GM23338 (cell line): Measurements from ENCODE around the gene SETBP1. TPM values are rescaled to one million over a fixed set of nuclear protein-coding genes. Genes with fewer than 3 reads are reported as not detected.

ENCODE experiments used
- ATAC-seq: fragments of 200-7000 bp; cut with Tn5 transposase; 3 replicates; pipeline ENCODE4 v1.9.1; 2020
- DNase-seq: peaks from one replicate; pipeline ENCODE4 v3.0.0-alpha.2; 2015; ENCODE audit warnings: low spot score
- H2AFZ ChIP-seq: fragments of 200-600 bp; sonication (generic); 2 replicates; pipeline ENCODE4 v1.8.0; 2016; ENCODE audit warnings: antibody characterized with exemption, mild to moderate bottlenecking, moderate library complexity
- H3F3A ChIP-seq: fragments of 200-600 bp; sonication (generic); replicated peaks from 2 replicates; pipeline ENCODE4 v1.8.0; 2017; ENCODE audit warnings: antibody characterized with exemption, mixed run types, low read depth
- H3K27ac ChIP-seq: fragments of 200-600 bp; sonication (generic); 2 replicates; pipeline ENCODE4 v1.6.1; 2016; ENCODE audit warnings: low read depth
- H3K27me3 ChIP-seq: fragments of 200-600 bp; sonication (generic); 2 replicates; pipeline ENCODE4 v1.8.0; 2016; ENCODE audit warnings: mild to moderate bottlenecking, mixed run types, moderate library complexity; ENCODE audit not compliant: insufficient read depth
- H3K36me3 ChIP-seq: fragments of 200-600 bp; sonication (generic); 2 replicates; pipeline ENCODE4 v1.8.0; 2016; ENCODE audit warnings: mild to moderate bottlenecking; ENCODE audit not compliant: insufficient read depth
- H3K4me1 ChIP-seq: fragments of 200-600 bp; sonication (generic); 2 replicates; pipeline ENCODE4 v1.8.0; 2016; ENCODE audit warnings: mild to moderate bottlenecking, moderate library complexity; ENCODE audit not compliant: insufficient read depth
- H3K4me2 ChIP-seq: fragments of 200-600 bp; sonication (generic); 2 replicates; pipeline ENCODE4 v1.7.1; 2017; ENCODE audit warnings: mixed run types
- H3K4me3 ChIP-seq: fragments of 200-600 bp; sonication (generic); 2 replicates; pipeline ENCODE4 v1.6.1; 2016; ENCODE audit warnings: mixed run types
- H3K79me2 ChIP-seq: fragments of 200-600 bp; sonication (generic); replicated peaks from 2 replicates; pipeline ENCODE4 v1.8.0; 2017; ENCODE audit warnings: mild to moderate bottlenecking; ENCODE audit not compliant: insufficient read depth
- H3K9me2 ChIP-seq: fragments of 200-600 bp; sonication (generic); 2 replicates; pipeline ENCODE4 v1.8.0; 2017; ENCODE audit not compliant: insufficient read depth
- H4K20me1 ChIP-seq: fragments of 200-600 bp; sonication (generic); replicated peaks from 2 replicates; pipeline ENCODE4 v1.8.0; 2017; ENCODE audit warnings: mild to moderate bottlenecking; ENCODE audit not compliant: insufficient read depth
- H3K27ac Mint-ChIP-seq: 2 replicates; pipeline ENCODE4 v1.8.0; 2020; ENCODE audit warnings: inconsistent platforms, mild to moderate bottlenecking, moderate library complexity, mixed read lengths
- H3K27me3 Mint-ChIP-seq: 3 replicates; pipeline ENCODE4 v1.8.0; 2022; ENCODE audit warnings: low read depth, mild to moderate bottlenecking, moderate library complexity, mixed read lengths, inconsistent platforms; ENCODE audit not compliant: insufficient read depth, poor library complexity
- H3K36me3 Mint-ChIP-seq: 3 replicates; pipeline ENCODE4 v1.8.0; 2021; ENCODE audit warnings: low read depth, mild to moderate bottlenecking, inconsistent platforms, moderate library complexity, mixed read lengths
- H3K4me1 Mint-ChIP-seq: 3 replicates; pipeline ENCODE4 v1.8.0; 2020; ENCODE audit warnings: mild to moderate bottlenecking, inconsistent platforms, mixed read lengths
- H3K4me3 Mint-ChIP-seq: 3 replicates; pipeline ENCODE4 v1.8.0; 2021; ENCODE audit warnings: moderate library complexity, mild to moderate bottlenecking, inconsistent platforms, mixed read lengths
- H3K9me3 Mint-ChIP-seq: 3 replicates; pipeline ENCODE4 v1.8.0; 2020; ENCODE audit warnings: moderate library complexity, mild to moderate bottlenecking, inconsistent platforms, mixed read lengths
- CREB1 ChIP-seq: fragments of 250-450 bp; sonication (Bioruptor Pico); IDR thresholded peaks from 2 replicates; pipeline ENCODE4 v1.5.0; 2020; ENCODE audit warnings: low read depth, mild to moderate bottlenecking, moderate library complexity
- CTCF ChIP-seq, 2 experiments: fragments of 200-600 bp in 1 of 2; sonication (generic) in 1 of 2; conservative IDR thresholded peaks; 2 replicates each; pipeline versions ENCODE4 v1.5.1 to v1.6.1; 2016 to 2017; ENCODE audit warnings: antibody characterized with exemption in 2 of 2, low read depth in 2 of 2, mild to moderate bottlenecking in 2 of 2, moderate library complexity in 1 of 2
- EZH2 ChIP-seq: fragments of 200-600 bp; sonication (generic); IDR thresholded peaks from one replicate; pipeline ENCODE4 v1.8.0; 2017; ENCODE audit warnings: antibody characterized with exemption, mild to moderate bottlenecking, low read depth; ENCODE audit not compliant: unreplicated experiment
- EZH2phosphoT487 ChIP-seq: fragments of 200-600 bp; sonication (generic); IDR thresholded peaks from one replicate; pipeline ENCODE4 v1.8.1; 2018; ENCODE audit warnings: antibody characterized with exemption; ENCODE audit not compliant: unreplicated experiment
- JUNB ChIP-seq: IDR thresholded peaks from one replicate; pipeline ENCODE4 v1.6.1; 2016; ENCODE audit warnings: antibody characterized with exemption; ENCODE audit not compliant: unreplicated experiment
- NANOG ChIP-seq: IDR thresholded peaks from 2 replicates; pipeline ENCODE4 v1.6.1; 2016; ENCODE audit warnings: antibody characterized with exemption, borderline replicate concordance
- POLR2AphosphoS5 ChIP-seq: IDR thresholded peaks from 2 replicates; pipeline ENCODE4 v1.6.1; 2016; ENCODE audit warnings: antibody characterized with exemption, low read depth
- STAT1 ChIP-seq: IDR thresholded peaks from one replicate; pipeline ENCODE4 v1.6.1; 2016; ENCODE audit warnings: antibody characterized with exemption; ENCODE audit not compliant: unreplicated experiment
- ZNF114 ChIP-seq: fragments of 250-450 bp; sonication (Bioruptor Pico); IDR thresholded peaks from 2 replicates; pipeline ENCODE4 v1.5.0; 2020; ENCODE audit warnings: mild to moderate bottlenecking, moderate library complexity
- ZNF331 ChIP-seq: fragments of 250-450 bp; sonication (Bioruptor Pico); IDR thresholded peaks from 2 replicates; pipeline ENCODE4 v1.5.0; 2020; ENCODE audit warnings: low read depth, mild to moderate bottlenecking, moderate library complexity
- ZNF462 ChIP-seq: fragments of 250-450 bp; sonication (Bioruptor Pico); IDR thresholded peaks from 2 replicates; pipeline ENCODE4 v1.5.0; 2020; ENCODE audit warnings: mild to moderate bottlenecking, moderate library complexity
- polyA plus RNA-seq: library from polyadenylated mRNA; unstranded; fragments of >200 nt; fragmentation: Nextera tagmentation; extraction: Ambion mirVana; gene quantifications from 2 replicates; pipeline ENCODE4 v1.2.1, GENCODE V29; 2016
- total RNA-seq: library from RNA; depleted of rRNA; stranded (reverse); fragments of >200 nt; shearing (Covaris generic); gene quantifications from 2 replicates; pipeline ENCODE4 v1.2.3, GENCODE V29; 2014
- TF ChIP-seq, protein P1 (sequence below): IDR thresholded peaks from one replicate; pipeline ENCODE4 v1.6.1; 2018; ENCODE audit warnings: antibody characterized with exemption; ENCODE audit not compliant: unreplicated experiment
- TF ChIP-seq, protein P2 (sequence below): IDR thresholded peaks from 2 replicates; pipeline ENCODE4 v1.6.1; 2016; ENCODE audit warnings: antibody characterized with exemption

Gene SETBP1
- total and polyA plus RNA-seq, 2 experiments from 2014 or later, result 1.6 to 5.5 TPM

DNA sequence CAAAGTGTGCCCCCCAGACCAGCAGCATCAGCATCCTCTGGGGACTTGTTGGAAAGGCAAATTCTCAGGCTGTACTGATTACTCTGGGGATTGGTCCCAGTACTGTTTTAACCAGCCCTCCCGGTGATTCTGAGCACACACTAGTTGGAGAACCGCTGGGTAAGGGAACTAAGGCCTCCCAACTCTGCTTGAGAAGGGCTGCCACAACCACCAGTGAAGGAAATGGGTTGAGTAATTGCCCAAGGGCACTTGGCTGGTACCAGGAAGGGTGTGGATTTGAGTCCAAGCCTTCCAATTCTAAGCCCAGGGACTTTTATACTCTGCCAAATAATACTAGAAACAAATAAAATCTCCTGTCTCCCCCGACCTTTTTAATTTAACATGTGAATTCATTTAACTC, 219.9 kb downstream of the SETBP1 start:
- H3K79me2 ChIP-seq, result no peaks in the 10 kb centered on the region
- no peaks in the 10 kb centered on the region for H3K36me3 ChIP-seq
- Mint-ChIP-seq H3K36me3 (no peaks in the 10 kb centered on the region), H3K9me3 (no peaks in the 10 kb centered on the region; the same call in 2 of the 3 replicates), H3K27ac (no peak overlapping the region), H3K4me3 (no peak overlapping the region), H3K4me1 (peaks cover 7% of the 10 kb centered on the region), H3K27me3 (no peaks in the 10 kb centered on the region)
- H3K4me2 ChIP-seq, result no peak overlapping the region
- no peaks in the 10 kb centered on the region for H4K20me1 ChIP-seq
- no peak for ATAC-seq
- TF ChIP-seq ZNF462 (CRISPR knock-in tag) (no peak), EZH2 (no peak), CREB1 (CRISPR knock-in tag) (no peak), CTCF (conservative IDR thresholded peaks at IDR 0.05; ENCODE audit: low read depth in 2 of 2) (no peak), EZH2phosphoT487 (no peak), ZNF331 (CRISPR knock-in tag) (no peak), STAT1 (no peak), POLR2AphosphoS5 (no peak), ZNF114 (CRISPR knock-in tag) (no peak), JUNB (no peak), NANOG (no peak)
- TF ChIP-seq, protein P1, sequence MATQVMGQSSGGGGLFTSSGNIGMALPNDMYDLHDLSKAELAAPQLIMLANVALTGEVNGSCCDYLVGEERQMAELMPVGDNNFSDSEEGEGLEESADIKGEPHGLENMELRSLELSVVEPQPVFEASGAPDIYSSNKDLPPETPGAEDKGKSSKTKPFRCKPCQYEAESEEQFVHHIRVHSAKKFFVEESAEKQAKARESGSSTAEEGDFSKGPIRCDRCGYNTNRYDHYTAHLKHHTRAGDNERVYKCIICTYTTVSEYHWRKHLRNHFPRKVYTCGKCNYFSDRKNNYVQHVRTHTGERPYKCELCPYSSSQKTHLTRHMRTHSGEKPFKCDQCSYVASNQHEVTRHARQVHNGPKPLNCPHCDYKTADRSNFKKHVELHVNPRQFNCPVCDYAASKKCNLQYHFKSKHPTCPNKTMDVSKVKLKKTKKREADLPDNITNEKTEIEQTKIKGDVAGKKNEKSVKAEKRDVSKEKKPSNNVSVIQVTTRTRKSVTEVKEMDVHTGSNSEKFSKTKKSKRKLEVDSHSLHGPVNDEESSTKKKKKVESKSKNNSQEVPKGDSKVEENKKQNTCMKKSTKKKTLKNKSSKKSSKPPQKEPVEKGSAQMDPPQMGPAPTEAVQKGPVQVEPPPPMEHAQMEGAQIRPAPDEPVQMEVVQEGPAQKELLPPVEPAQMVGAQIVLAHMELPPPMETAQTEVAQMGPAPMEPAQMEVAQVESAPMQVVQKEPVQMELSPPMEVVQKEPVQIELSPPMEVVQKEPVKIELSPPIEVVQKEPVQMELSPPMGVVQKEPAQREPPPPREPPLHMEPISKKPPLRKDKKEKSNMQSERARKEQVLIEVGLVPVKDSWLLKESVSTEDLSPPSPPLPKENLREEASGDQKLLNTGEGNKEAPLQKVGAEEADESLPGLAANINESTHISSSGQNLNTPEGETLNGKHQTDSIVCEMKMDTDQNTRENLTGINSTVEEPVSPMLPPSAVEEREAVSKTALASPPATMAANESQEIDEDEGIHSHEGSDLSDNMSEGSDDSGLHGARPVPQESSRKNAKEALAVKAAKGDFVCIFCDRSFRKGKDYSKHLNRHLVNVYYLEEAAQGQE, result no peak
- TF ChIP-seq, protein P2, sequence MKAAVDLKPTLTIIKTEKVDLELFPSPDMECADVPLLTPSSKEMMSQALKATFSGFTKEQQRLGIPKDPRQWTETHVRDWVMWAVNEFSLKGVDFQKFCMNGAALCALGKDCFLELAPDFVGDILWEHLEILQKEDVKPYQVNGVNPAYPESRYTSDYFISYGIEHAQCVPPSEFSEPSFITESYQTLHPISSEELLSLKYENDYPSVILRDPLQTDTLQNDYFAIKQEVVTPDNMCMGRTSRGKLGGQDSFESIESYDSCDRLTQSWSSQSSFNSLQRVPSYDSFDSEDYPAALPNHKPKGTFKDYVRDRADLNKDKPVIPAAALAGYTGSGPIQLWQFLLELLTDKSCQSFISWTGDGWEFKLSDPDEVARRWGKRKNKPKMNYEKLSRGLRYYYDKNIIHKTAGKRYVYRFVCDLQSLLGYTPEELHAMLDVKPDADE, result no peak
- H3K27ac ChIP-seq, result no peak overlapping the region
- no peak overlapping the region for H3K4me3 ChIP-seq
- DNase-seq, result no peak
- no peaks in the 10 kb centered on the region for H3F3A ChIP-seq
- no peaks in the 10 kb centered on the region for H3K27me3 ChIP-seq
- H3K4me1 ChIP-seq, result no peaks in the 10 kb centered on the region
- no peak overlapping the region for H2AFZ ChIP-seq
- H3K9me2 ChIP-seq, result no peaks in the 10 kb centered on the region
